Pancreas (tissue), 10 donors: ENCODE measurements around the gene PRDM16. TPM values are rescaled to one million over a fixed set of nuclear protein-coding genes. Genes with fewer than 3 reads are reported as not detected.

Experiments
- ATAC-seq, 4 donors: fragments of 200-7000 bp; cut with Tn5 transposase; one replicate each; pipeline versions ENCODE4 v1.8.0 to v1.9.1; 2020; ENCODE audit warnings: mild to moderate bottlenecking in 4 of 4, moderate library complexity in 4 of 4
- DNase-seq, 6 donors: peaks; one replicate each; pipeline ENCODE4 v3.0.0-alpha.2; 2020
- FAIRE-seq: peaks from 2 replicates; lab custom pipeline; 2012; peaks lifted over from hg19 to GRCh38; lab: Jason Lieb, UNC
- H3K27ac ChIP-seq, 4 donors: fragments of 200-600 bp; sonication (generic); 1 replicate in 3 of 4; 2 replicates in 1 of 4; pipeline versions ENCODE4 v1.5.0 to v1.8.0; 2020
- H3K27me3 ChIP-seq, 4 donors: fragments of 200-600 bp; one replicate each; pipeline ENCODE4 v1.8.0; 2021
- H3K36me3 ChIP-seq, 3 donors: fragments of 200-600 bp; sonication (generic) in 1 of 3; one replicate each; pipeline versions ENCODE4 v1.5.0 to v1.8.0; 2020 to 2021
- H3K4me1 ChIP-seq, 3 donors: fragments of 200-600 bp; one replicate each; pipeline ENCODE4 v1.8.0; 2021
- H3K4me3 ChIP-seq, 4 donors: fragments of 200-600 bp; sonication (generic) in 2 of 4; one replicate each; pipeline versions ENCODE4 v1.5.0 to v1.8.0; 2020 to 2021
- H3K9me3 ChIP-seq, 4 donors: fragments of 200-600 bp; one replicate each; pipeline ENCODE4 v1.8.0; 2021
- CTCF ChIP-seq, 4 donors: fragments of 200-600 bp; sonication (generic) in 3 of 4; IDR thresholded peaks; one replicate each; pipeline versions ENCODE4 v1.5.0 to v1.8.0; 2021; ENCODE audit warnings: antibody characterized with exemption in 4 of 4
- WGBS, 2 donors: extraction: QIAGEN DNeasy Blood & Tissue Kit; methylation state at CpG; one replicate each; pipeline ENCODE4 v1.1.7; 2013; 5-methylcytosine and 5-hydroxymethylcytosine counted together
- intact Hi-C, 3 donors: fragments of 100-400 bp; cut with DNase I; formaldehyde crosslinking; loops; one replicate each; pipeline versions ENCODE4 v1.11.1 to v1.14.2; 2022
- polyA plus RNA-seq, 2 donors: library from polyadenylated mRNA; stranded (reverse); fragments of 200-250 nt; gene quantifications; one replicate each; pipeline ENCODE4 v1.2.3, GENCODE V29; 2013
- total RNA-seq, 6 donors: library from RNA; stranded (reverse); fragmentation: NEBNext Ultra II Directional in 4 of 6; extraction: Animal tissue kit (Norgen Biotek cat#: 25700) in 4 of 6; gene quantifications; one replicate each; pipeline versions ENCODE4 v1.2.1 to v1.2.4, GENCODE V29; 2021 to 2023
- donor health status: healthy with polysubstance abuse.
- donor health status: DM: no; HTN: no; CAD: no; lungs with moderate emphysema.
- donor health status: DM: no; HTN: no; CAD: no.
- donor health status: control.
- donor health status: control.
- donor health status: Bipolar disorder and iron deficiency.
- donor health status: DM: yes; HTN: yes; CAD: no.
- donor health status: DM: no; HTN: no; CAD: no.
- donor health status: DM: no; HTN: no; CAD: no.
- donor health status: DM: yes; HTN: yes; CAD: no.

Gene PRDM16
- total and polyA plus RNA-seq, 8 donors: 6.6 to 19.2 (median 14.9) TPM

DNA sequence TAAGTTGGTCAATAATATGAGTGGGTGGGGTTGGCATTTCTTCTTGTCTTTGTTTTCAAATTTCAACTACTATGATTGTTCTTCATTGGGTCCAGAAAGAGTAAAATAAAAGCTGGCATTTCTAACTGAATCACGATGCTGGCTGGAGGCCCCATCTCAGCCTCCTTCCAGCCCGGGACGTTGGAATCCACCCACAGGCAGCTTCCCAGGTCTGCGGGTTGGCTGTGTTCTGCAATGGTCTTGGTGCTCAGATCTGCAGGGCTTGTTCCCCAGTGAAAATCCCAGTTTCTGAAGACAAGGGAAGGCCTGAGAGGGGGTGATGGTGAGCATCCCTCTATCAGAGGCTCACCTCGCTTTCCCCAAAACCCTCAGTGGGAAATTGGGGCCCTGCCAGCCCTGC lies 330.7 kb downstream of the PRDM16 start:
- DNase-seq (no peak), ATAC-seq (no peak), FAIRE-seq (no peak)
- Histone ChIP-seq H3K9me3 (no peaks in the 10 kb centered on the region), H3K4me1 (no peaks in the 10 kb centered on the region), H3K36me3 (no peaks in the 10 kb centered on the region), H3K27me3 (no peaks in the 10 kb centered on the region), H3K4me3 (no peak overlapping the region), H3K27ac (no peak overlapping the region)
- whole genome bisulfite sequencing, 2 donors: 79 to 90% methylated on average over 5 of the region's 5 CpGs
- TF ChIP-seq CTCF (IDR thresholded peaks at IDR 0.05): no peak
- intact Hi-C loops: loop anchor here in 1 of 3 donors (10.0 kb wide), 1 partner anchor 105 kb away; no protein-coding TSS in a partner anchor

DNA sequence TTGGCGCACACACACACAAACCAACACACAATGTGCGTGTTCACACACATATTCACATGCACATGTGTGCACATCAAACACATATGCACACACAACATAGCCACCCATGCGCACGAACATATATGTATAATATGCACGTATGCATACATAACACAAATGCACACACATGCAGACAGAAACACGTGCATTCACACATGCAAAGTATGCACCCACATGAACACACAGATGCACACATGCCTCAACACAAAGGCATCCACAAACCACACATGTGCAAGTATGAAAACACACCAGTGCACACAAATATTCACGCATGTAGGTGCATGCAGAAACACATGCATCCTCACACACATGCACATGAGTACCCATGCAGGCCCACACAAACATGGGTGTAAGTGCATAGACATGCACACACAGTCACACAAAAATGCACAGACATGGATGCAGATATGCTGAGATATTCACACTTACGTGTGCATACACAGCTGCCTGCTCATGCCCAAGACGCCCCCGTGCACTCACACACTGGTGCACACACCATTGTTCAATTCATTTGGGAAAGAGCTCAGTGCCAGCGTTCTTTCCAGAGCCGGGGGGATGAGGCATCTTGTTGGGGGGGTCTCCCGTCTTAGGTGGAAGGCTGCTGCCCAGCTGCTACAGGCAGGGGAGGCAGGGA lies 332.7 kb downstream of the PRDM16 start:
- FAIRE-seq (no peak), ATAC-seq (no peak), DNase-seq (no peak)
- intact Hi-C loops: loop anchor here in 1 of 3 donors (10.0 kb wide), 1 partner anchor 107 kb away; no protein-coding TSS in a partner anchor
- Histone ChIP-seq H3K36me3 (peaks cover 0 to 7% (median 0%) of the 10 kb centered on the region in 3 donors), H3K4me1 (no peaks in the 10 kb centered on the region), H3K4me3 (no peak overlapping the region), H3K27me3 (no peaks in the 10 kb centered on the region), H3K9me3 (no peaks in the 10 kb centered on the region), H3K27ac (no peak overlapping the region)
- no peak for TF ChIP-seq CTCF (IDR thresholded peaks at IDR 0.05)
- WGBS, 2 donors: 73 to 84% methylated on average over 13 of the region's 13 CpGs

GRCh38 chr1:3402258-3403010 lies 333.4 kb downstream of the PRDM16 start:
- peak in 3 of 4 donors; percentile 25 to 56 (median 48) for ATAC-seq
- Histone ChIP-seq H3K27ac (no peak overlapping the region), H3K4me3 (no peak overlapping the region), H3K4me1 (no peaks in the 10 kb centered on the region), H3K36me3 (peaks cover 0 to 7% (median 0%) of the 10 kb centered on the region in 3 donors), H3K27me3 (no peaks in the 10 kb centered on the region), H3K9me3 (no peaks in the 10 kb centered on the region)
- FAIRE-seq: no peak
- intact Hi-C loops: loop anchor here in 1 of 3 donors (10.0 kb wide), 1 partner anchor 108 kb away; no protein-coding TSS in a partner anchor
- no peak for TF ChIP-seq CTCF (IDR thresholded peaks at IDR 0.05)
- DNase-seq: no peak
- WGBS, 2 donors: 71 to 73% methylated on average over 29 of the region's 29 CpGs

GRCh38 chr1:3403011-3403345 lies 334.0 kb downstream of the PRDM16 start:
- DNase-seq (no peak), ATAC-seq (no peak), FAIRE-seq (no peak)
- Histone ChIP-seq H3K36me3 (peaks cover 0 to 7% (median 0%) of the 10 kb centered on the region in 3 donors), H3K4me3 (no peak overlapping the region), H3K9me3 (no peaks in the 10 kb centered on the region), H3K4me1 (no peaks in the 10 kb centered on the region), H3K27me3 (no peaks in the 10 kb centered on the region), H3K27ac (no peak overlapping the region)
- intact Hi-C loops: loop anchor here in 1 of 3 donors (10.0 kb wide), 1 partner anchor 108 kb away; no protein-coding TSS in a partner anchor
- 78 to 86% methylated on average over 12 of the region's 12 CpGs for WGBS, 2 donors
- TF ChIP-seq CTCF (IDR thresholded peaks at IDR 0.05): no peak
